Measurements from ENCODE around the gene MGAT4C. TPM values are rescaled to one million over a fixed set of nuclear protein-coding genes. Genes with fewer than 3 reads are reported as not detected.

MGAT4C gene
- polyA plus RNA-seq, 1 of the 3 experiments (the other 2 are of a cell fraction): 0.07 TPM

DNA sequence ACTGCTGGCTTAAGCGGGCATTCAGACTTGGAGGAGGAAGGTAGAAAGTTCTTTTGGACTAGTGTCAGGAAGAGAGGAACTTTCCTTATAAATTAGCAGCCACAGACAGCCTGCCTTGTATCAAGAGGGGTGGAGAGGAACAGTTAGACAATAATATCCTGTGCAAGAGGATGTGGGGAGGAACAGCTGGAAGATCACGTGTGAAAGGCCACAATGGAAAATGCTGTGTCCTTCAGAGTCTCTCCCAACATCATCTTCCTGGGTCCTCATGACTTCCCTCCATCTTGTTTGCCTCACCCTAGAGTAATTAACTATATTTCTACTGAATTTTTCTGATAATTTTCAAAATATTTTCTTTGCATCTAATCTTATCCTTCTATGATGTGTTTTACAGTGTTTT, 117.4 kb downstream of the MGAT4C start (continued):
- TF ChIP-seq, protein P1, sequence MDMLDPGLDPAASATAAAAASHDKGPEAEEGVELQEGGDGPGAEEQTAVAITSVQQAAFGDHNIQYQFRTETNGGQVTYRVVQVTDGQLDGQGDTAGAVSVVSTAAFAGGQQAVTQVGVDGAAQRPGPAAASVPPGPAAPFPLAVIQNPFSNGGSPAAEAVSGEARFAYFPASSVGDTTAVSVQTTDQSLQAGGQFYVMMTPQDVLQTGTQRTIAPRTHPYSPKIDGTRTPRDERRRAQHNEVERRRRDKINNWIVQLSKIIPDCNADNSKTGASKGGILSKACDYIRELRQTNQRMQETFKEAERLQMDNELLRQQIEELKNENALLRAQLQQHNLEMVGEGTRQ (IDR thresholded peaks at IDR 0.05; ENCODE audit: borderline replicate concordance, low read depth, low read length): no peak
- TF ChIP-seq ELF1 (IDR thresholded peaks at IDR 0.05): no peak
- TF ChIP-seq TCF12 (IDR thresholded peaks at IDR 0.05): no peak
- no peak for TF ChIP-seq FOXM1 (IDR thresholded peaks at IDR 0.05; ENCODE audit: low read depth)
- TF ChIP-seq, protein P2, sequence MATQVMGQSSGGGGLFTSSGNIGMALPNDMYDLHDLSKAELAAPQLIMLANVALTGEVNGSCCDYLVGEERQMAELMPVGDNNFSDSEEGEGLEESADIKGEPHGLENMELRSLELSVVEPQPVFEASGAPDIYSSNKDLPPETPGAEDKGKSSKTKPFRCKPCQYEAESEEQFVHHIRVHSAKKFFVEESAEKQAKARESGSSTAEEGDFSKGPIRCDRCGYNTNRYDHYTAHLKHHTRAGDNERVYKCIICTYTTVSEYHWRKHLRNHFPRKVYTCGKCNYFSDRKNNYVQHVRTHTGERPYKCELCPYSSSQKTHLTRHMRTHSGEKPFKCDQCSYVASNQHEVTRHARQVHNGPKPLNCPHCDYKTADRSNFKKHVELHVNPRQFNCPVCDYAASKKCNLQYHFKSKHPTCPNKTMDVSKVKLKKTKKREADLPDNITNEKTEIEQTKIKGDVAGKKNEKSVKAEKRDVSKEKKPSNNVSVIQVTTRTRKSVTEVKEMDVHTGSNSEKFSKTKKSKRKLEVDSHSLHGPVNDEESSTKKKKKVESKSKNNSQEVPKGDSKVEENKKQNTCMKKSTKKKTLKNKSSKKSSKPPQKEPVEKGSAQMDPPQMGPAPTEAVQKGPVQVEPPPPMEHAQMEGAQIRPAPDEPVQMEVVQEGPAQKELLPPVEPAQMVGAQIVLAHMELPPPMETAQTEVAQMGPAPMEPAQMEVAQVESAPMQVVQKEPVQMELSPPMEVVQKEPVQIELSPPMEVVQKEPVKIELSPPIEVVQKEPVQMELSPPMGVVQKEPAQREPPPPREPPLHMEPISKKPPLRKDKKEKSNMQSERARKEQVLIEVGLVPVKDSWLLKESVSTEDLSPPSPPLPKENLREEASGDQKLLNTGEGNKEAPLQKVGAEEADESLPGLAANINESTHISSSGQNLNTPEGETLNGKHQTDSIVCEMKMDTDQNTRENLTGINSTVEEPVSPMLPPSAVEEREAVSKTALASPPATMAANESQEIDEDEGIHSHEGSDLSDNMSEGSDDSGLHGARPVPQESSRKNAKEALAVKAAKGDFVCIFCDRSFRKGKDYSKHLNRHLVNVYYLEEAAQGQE (IDR thresholded peaks at IDR 0.05; ENCODE audit: low read depth, low read length): no peak

DNA sequence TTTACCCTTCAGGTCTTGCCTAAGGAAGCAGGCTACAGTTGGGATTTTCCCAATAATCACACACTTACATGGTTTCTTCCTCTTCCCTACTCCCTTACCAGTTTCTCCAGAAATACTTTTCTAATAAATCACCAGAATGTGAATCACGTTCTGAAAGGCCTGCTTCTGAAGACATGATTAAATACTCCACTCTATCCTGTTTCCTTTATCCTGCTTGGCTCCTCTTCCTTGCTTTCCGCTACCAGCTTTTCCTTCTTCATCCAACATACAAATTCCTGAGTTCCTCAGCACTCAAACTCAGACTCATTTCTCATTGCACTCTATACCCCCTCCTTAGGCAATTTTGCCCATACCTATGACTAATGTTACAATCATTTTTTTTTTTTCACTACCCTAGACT, 118.3 kb downstream of the MGAT4C start:
- H3K27ac ChIP-seq (ENCODE audit: low read depth in 2 of 2, low read length in 1 of 2): peak overlapping the region; percentile 39 to 81; a peak in 3 of 4 replicates
- no peaks in the 10 kb centered on the region for H3K36me3 ChIP-seq (replicated peaks in 1 of 2; ENCODE audit: control insufficient read depth in 1 of 2, insufficient read depth in 2 of 2, low read length in 1 of 2)
- 12% methylated on average over 2 of the region's 2 CpGs for WGBS (ENCODE audit: low lambda C conversion rate)
- DNase-seq: no peak
- peak overlapping the region; percentile 42; the same call in 1 of the 2 replicates for H3K4me2 ChIP-seq
- H3K27me3 ChIP-seq (ENCODE audit: insufficient read depth): no peaks in the 10 kb centered on the region
- H3K9me2 ChIP-seq: no peaks in the 10 kb centered on the region
- H3K4me3 ChIP-seq (ENCODE audit: low read depth in 2 of 2, low read length in 1 of 2): no peak overlapping the region
- peak overlapping the region; percentile 12; the same call in 1 of the 2 replicates for H3K9ac ChIP-seq
- H3F3A ChIP-seq (replicated peaks; ENCODE audit: insufficient read depth): peaks cover 21% of the 10 kb centered on the region
- H3K4me1 ChIP-seq (ENCODE audit: control insufficient read depth in 1 of 2, insufficient read depth in 2 of 2, low read depth in 1 of 2, low read length in 1 of 2): peaks cover 0 to 11% of the 10 kb centered on the region in 2 experiments; a peak in 2 of 4 replicates
- H3K79me2 ChIP-seq (ENCODE audit: insufficient read depth): no peaks in the 10 kb centered on the region
- ChIA-PET CTCF (interaction anchor here (0.6 to 1.2 kb wide), 2 partner anchors 58 to 277 kb away, joined by 3 read pairs; no protein-coding TSS in a partner anchor), POLR2A (no interaction called here)
- no peaks in the 10 kb centered on the region for H4K20me1 ChIP-seq (ENCODE audit: insufficient read depth)
- TF ChIP-seq TCF12 (IDR thresholded peaks at IDR 0.05) (peak; percentile 68; the same call in 1 of the 2 replicates), JUND (IDR thresholded peaks at IDR 0.05) (peak; percentile 86), EP300 (IDR thresholded peaks at IDR 0.05; ENCODE audit: borderline replicate concordance in 1 of 2, low read depth in 1 of 2, low read length in 1 of 2) (peak in 1 of 2 experiments; percentile 71; a peak in 2 of 4 replicates), TAF1 (IDR thresholded peaks at IDR 0.05; ENCODE audit: borderline replicate concordance, low read depth, low read length) (no peak), FOSL2 (IDR thresholded peaks at IDR 0.05; ENCODE audit: borderline replicate concordance, low read depth) (peak; percentile 65; the same call in 1 of the 2 replicates), NFIC (IDR thresholded peaks at IDR 0.05; ENCODE audit: borderline replicate concordance) (peak; percentile 72), TEAD4 (IDR thresholded peaks at IDR 0.05; ENCODE audit: borderline replicate concordance, insufficient read depth) (peak; percentile 59; the same call in 1 of the 2 replicates), RXRA (IDR thresholded peaks at IDR 0.05; ENCODE audit: borderline replicate concordance, low read depth) (no peak), FOXJ3 (CRISPR knock-in tag; IDR thresholded peaks at IDR 0.05) (no peak)
- TF ChIP-seq, protein P3, sequence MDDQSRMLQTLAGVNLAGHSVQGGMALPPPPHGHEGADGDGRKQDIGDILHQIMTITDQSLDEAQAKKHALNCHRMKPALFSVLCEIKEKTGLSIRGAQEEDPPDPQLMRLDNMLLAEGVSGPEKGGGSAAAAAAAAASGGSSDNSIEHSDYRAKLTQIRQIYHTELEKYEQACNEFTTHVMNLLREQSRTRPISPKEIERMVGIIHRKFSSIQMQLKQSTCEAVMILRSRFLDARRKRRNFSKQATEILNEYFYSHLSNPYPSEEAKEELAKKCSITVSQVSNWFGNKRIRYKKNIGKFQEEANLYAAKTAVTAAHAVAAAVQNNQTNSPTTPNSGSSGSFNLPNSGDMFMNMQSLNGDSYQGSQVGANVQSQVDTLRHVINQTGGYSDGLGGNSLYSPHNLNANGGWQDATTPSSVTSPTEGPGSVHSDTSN (IDR thresholded peaks at IDR 0.05): peak; percentile 88
- H2AFZ ChIP-seq (ENCODE audit: low read depth): peak overlapping the region; percentile 39; the same call in 1 of the 2 replicates
- H3K9me3 ChIP-seq: no peaks in the 10 kb centered on the region
